Vagina (tissue), 2 donors: ENCODE data around the gene RNF5. TPM values are rescaled to one million over a fixed set of nuclear protein-coding genes. Genes with fewer than 3 reads are reported as not detected.

Experiments
- DNase-seq, 2 donors: peaks; one replicate each; pipeline ENCODE4 v3.0.0-alpha.2; 2017; ENCODE audit errors: extremely low spot score in 2 of 2
- H3K27ac ChIP-seq: fragments of 200-600 bp; sonication (generic); one replicate; pipeline ENCODE4 v1.5.1; 2019
- H3K27me3 ChIP-seq: fragments of 200-600 bp; sonication (generic); one replicate; pipeline ENCODE4 v1.5.1; 2019
- H3K36me3 ChIP-seq, 2 donors: fragments of 200-600 bp; sonication (generic); one replicate each; pipeline ENCODE4 v1.5.1; 2017 to 2019
- H3K4me1 ChIP-seq: fragments of 200-600 bp; sonication (generic); one replicate; pipeline ENCODE4 v1.5.1; 2019
- H3K4me3 ChIP-seq, 2 donors: fragments of 200-600 bp; sonication (generic); 1 replicate in 1 of 2; 2 replicates in 1 of 2; pipeline ENCODE4 v1.5.1; 2016 to 2019
- H3K9me3 ChIP-seq: fragments of 200-600 bp; sonication (generic); one replicate; pipeline ENCODE4 v1.5.1; 2019
- CTCF ChIP-seq, 3 experiments: fragments of 450-650 bp in 2 of 3; fragments of 200-600 bp in 1 of 3; sonication (generic) in 1 of 3; IDR thresholded peaks; one replicate each; pipeline ENCODE4 v1.5.1; 2017 to 2019; ENCODE audit warnings: antibody characterized with exemption in 3 of 3, mild to moderate bottlenecking in 2 of 3, moderate library complexity in 2 of 3
- POLR2A ChIP-seq, 2 donors: fragments of 450-650 bp; IDR thresholded peaks; one replicate each; pipeline ENCODE4 v1.6.1; 2017; ENCODE audit warnings: antibody characterized with exemption in 2 of 2, mild to moderate bottlenecking in 2 of 2, moderate library complexity in 2 of 2
- POLR2AphosphoS5 ChIP-seq, 2 donors: sonication (generic); formaldehyde crosslinking; IDR thresholded peaks; one replicate each; pipeline ENCODE4 v1.9.0; 2017; ENCODE audit warnings: antibody characterized with exemption in 2 of 2, mild to moderate bottlenecking in 2 of 2, low read depth in 1 of 2; ENCODE audit not compliant: insufficient read depth in 1 of 2
- intact Hi-C: fragments of 100-400 bp; cut with DNase I; formaldehyde crosslinking; loops from one replicate; pipeline ENCODE4 v1.15.1; 2023
- total RNA-seq: library from RNA; depleted of rRNA; stranded (reverse); fragments of >200 nt; gene quantifications from one replicate; pipeline ENCODE4 v1.2.3, GENCODE V29; 2016

RNF5 gene
- total RNA-seq, 1 donor from 2014 or later: 48.4 TPM

- Histone ChIP-seq H3K27me3 (no peaks in the 10 kb centered on the region), H3K36me3 (no peaks in the 10 kb centered on the region), H3K4me1 (peaks cover 29% of the 10 kb centered on the region), H3K27ac (peak overlapping the region; percentile 99), H3K9me3 (no peaks in the 10 kb centered on the region), H3K4me3 (peak overlapping the region; percentile 72 to 87)
- no peak for TF ChIP-seq POLR2AphosphoS5 (IDR thresholded peaks at IDR 0.05; ENCODE audit: insufficient read depth in 1 of 2, low read depth in 1 of 2)
- TF ChIP-seq POLR2A (IDR thresholded peaks at IDR 0.05): no peak
- intact Hi-C loops: loop anchor here (5.0 kb wide), 1 partner anchor 80 kb away; no protein-coding TSS in a partner anchor
- no peak for DNase-seq
Measured at GRCh38 chr6:32196682-32197616, 18.7 kb downstream of the RNF5 start.

- intact Hi-C loops: loop anchor here (5.0 kb wide), 1 partner anchor 81 kb away; no protein-coding TSS in a partner anchor
- no peaks in the 10 kb centered on the region for H3K9me3 ChIP-seq
- H3K36me3 ChIP-seq: no peaks in the 10 kb centered on the region
- no peak for DNase-seq
- no peak overlapping the region for H3K27ac ChIP-seq
- H3K27me3 ChIP-seq: no peaks in the 10 kb centered on the region
- TF ChIP-seq CTCF (IDR thresholded peaks at IDR 0.05): no peak
- TF ChIP-seq POLR2A (IDR thresholded peaks at IDR 0.05): no peak
- TF ChIP-seq POLR2AphosphoS5 (IDR thresholded peaks at IDR 0.05; ENCODE audit: insufficient read depth in 1 of 2, low read depth in 1 of 2): no peak
- peaks cover 21% of the 10 kb centered on the region for H3K4me1 ChIP-seq
- no peak overlapping the region for H3K4me3 ChIP-seq
Measured at GRCh38 chr6:32198345-32198696, 20.1 kb downstream of the RNF5 start.

DNA sequence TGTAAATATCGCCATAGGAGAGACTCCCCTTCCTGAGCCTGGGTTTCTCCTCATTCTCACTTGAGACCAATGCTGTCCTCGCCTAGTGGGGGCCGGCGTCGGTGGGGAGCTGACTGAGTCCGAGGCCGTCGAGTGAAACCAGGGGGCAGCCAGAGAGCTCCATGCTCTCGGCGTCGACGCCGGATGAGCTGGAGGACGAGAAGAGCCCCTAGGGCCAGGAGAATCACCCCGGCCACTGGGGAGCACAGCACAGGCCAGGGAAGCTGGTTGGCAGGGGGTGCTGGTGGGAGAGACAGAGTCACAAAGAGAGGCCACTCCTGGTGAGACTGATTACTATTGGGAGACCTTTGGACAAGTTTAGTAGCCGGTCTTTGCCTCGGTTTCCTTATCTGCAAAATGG is 20.7 kb downstream of the RNF5 start:
- no peaks in the 10 kb centered on the region for H3K27me3 ChIP-seq
- H3K36me3 ChIP-seq: no peaks in the 10 kb centered on the region
- intact Hi-C loops: loop anchor here (5.0 kb wide), 1 partner anchor 82 kb away; no protein-coding TSS in a partner anchor
- no peak overlapping the region for H3K27ac ChIP-seq
- no peaks in the 10 kb centered on the region for H3K9me3 ChIP-seq
- TF ChIP-seq CTCF (IDR thresholded peaks at IDR 0.05) (no peak), POLR2A (IDR thresholded peaks at IDR 0.05) (no peak), POLR2AphosphoS5 (IDR thresholded peaks at IDR 0.05; ENCODE audit: insufficient read depth in 1 of 2, low read depth in 1 of 2) (no peak)
- peaks cover 21% of the 10 kb centered on the region for H3K4me1 ChIP-seq
- DNase-seq: no peak
- H3K4me3 ChIP-seq: no peak overlapping the region

- Histone ChIP-seq H3K27me3 (no peaks in the 10 kb centered on the region), H3K36me3 (no peaks in the 10 kb centered on the region), H3K4me3 (no peak overlapping the region), H3K4me1 (peaks cover 12% of the 10 kb centered on the region), H3K27ac (no peak overlapping the region), H3K9me3 (no peaks in the 10 kb centered on the region)
- no peak for DNase-seq
- TF ChIP-seq POLR2A (IDR thresholded peaks at IDR 0.05) (no peak), CTCF (IDR thresholded peaks at IDR 0.05) (no peak), POLR2AphosphoS5 (IDR thresholded peaks at IDR 0.05; ENCODE audit: insufficient read depth in 1 of 2, low read depth in 1 of 2) (no peak)
- intact Hi-C loops: no loop called here
Measured at GRCh38 chr6:32200711-32201475, 22.7 kb downstream of the RNF5 start.

DNA sequence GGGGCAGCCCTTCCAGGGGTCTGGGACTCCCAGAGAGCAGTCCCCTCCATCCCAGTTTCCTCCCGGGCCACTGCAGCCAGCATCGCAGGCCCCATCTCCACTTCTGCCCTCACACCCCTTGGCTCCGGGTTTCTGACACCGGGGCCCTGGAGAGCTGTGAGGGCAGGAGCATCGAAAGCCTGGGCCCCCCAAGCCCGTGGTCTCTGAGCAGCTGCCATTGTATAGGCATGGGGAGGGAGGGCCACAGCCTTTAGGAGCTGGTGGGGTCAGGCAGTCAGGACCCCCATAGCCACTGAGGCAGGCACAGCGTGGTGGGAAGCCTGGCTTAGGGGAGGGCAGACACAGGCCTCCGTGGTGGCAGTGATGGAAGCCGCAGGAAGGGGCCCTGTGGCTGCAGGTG is 24.0 kb downstream of the RNF5 start:
- Histone ChIP-seq H3K27me3 (no peaks in the 10 kb centered on the region), H3K4me1 (peaks cover 2% of the 10 kb centered on the region), H3K4me3 (no peak overlapping the region), H3K36me3 (no peaks in the 10 kb centered on the region), H3K9me3 (no peaks in the 10 kb centered on the region), H3K27ac (no peak overlapping the region)
- DNase-seq: no peak
- intact Hi-C loops: no loop called here
- TF ChIP-seq CTCF (IDR thresholded peaks at IDR 0.05): no peak
- no peak for TF ChIP-seq POLR2AphosphoS5 (IDR thresholded peaks at IDR 0.05; ENCODE audit: insufficient read depth in 1 of 2, low read depth in 1 of 2)
- no peak for TF ChIP-seq POLR2A (IDR thresholded peaks at IDR 0.05)
